ENCODE data around the gene PDE3B.
"Not testable (repeated sequence)": the region's sequence is repeated elsewhere in the genome, so short reads cannot be mapped to it uniquely, and the experiment has no call there.

The PDE3B gene

GRCh38 chr11:14678350-14678749 is 34.7 kb downstream of the PDE3B start:
- DNase-seq = no peak

- DNase-seq = no peak
These were observed 36.1 kb downstream of the PDE3B start for GRCh38 chr11:14679662-14680061.

DNA sequence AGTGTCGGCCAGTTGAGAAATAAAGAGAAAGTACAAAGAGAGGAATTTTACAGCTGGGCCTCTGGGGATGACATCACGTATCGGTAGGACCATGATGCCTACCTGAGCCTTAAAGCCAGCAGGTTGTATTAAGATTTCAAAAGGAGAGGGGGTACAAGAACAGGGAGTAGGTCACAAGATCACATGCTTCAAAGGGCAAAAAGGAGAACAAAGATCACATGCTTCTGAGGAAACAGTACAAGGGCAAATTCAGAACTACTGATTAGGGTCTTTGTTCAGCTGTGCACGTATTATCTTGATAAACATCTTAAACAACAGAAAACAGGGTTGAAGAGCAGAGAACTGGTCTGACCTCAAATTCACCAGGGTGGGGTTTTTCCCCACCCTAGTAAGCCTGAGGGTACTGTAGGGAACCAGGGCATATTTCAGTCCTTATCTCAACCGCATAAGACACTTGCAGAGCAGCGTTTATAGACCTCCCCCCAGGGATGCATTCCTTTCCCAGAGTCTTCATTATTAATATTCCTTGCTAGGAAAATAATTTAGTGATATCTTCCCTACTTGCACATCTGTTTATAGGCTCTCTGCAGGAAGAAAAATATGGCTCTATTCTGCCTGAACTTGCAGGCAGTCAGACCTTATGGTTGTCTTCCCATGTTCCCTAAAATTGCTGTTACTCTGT is 40.8 kb downstream of the PDE3B start:
- not testable (repeated sequence) for DNase-seq

DNA sequence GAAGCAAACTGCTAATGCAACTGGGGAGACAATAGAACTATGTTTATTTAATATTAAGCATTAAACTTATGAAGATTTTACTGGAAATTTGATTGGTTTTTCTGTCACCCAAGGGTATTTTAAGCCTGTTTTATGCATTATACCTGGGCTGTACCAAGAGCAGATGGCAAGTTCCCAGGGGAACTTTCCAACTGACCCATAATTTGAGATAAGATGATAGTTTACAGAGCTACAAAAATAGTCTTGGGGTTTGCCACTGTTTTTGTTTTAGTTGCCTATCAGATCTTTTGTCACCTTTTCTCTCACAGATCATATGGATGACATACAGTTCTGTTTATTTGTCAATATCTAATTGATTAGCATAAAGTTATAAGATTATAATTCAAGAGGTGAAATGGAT is 43.9 kb downstream of the PDE3B start:
- DNase-seq = no peak

GRCh38 chr11:14687943-14688627 is 44.5 kb downstream of the PDE3B start:
- DNase-seq = no peak

DNA sequence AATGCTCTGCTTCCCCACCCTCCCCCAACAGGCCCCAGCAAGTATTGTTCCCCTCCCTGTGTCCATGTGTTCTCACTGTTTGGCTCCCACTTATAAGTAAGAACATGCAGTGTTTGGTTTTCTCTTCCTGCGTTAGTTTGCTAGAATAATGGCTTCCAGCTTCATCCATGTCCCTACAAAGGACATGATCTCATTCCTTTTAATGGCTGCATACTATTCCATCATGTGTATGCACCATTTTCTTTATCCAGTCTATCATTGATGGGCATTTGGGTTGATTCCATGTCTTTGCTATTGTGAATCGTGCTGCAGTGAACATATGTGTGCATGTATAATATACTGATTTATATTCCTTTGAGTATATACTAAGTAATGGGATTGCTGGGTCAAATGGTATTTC is 52.1 kb downstream of the PDE3B start:
- DNase-seq = not testable (repeated sequence)

- DNase-seq = no peak
These were observed 55.2 kb downstream of the PDE3B start for GRCh38 chr11:14698771-14699170.

DNA sequence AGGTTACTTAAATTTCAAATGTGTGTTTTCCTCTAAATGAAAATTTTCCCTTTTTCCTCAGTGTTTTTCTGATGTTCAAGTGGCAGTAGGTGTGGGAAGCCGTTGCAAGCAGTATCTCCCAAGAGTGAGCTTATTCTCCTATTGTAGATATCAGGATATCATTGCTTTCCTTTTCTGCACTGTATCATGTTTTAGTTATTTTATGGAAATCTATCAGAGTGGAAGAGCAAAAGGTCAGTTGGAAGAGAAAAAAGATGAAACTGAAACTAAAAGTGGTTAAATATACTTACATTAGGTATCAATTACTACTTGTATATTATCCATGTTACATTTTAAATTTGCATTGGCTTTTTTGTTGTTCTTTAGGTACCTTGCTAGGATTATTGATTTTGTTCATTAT is 57.0 kb downstream of the PDE3B start:
- peak; percentile 19 for DNase-seq

DNA sequence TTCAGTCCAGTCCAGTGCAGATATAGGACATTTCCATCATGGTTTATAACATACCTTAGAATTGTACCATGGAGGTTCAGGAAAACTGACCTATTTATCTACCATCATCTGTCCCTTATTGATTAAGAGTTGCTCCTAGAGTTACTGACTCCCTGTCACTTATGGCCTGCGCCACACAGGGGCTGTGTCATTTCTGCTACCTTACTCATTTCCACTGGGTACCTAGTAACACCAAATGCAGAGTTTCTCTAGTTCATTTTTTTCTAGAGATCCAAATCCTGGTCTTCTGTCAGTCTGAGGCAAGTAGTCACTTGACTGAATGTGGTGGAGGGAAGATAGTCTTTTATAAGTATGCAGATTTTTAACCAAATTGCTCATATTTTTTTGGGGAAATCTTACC is 59.2 kb downstream of the PDE3B start:
- no peak for DNase-seq

DNA sequence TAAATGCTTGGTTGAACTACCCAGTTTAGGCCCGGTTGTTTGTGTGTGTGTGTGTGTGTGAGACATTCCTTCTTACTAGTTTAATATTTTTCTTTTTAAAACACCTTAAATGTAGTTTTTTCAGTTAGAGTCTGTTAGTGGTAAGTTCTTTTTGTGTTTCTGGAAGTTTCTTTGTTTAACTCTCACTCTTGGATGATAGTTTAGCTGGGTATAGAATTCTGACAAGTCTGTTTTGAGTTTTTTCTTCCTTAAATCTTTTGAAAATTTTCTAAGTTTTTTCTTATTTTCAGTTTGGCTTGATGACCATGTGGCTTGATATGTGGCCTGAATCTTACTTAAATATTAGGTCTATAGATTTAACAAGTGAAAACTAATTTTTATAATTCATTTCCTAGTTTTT is 60.1 kb downstream of the PDE3B start:
- DNase-seq = no peak

GRCh38 chr11:14705067-14705466 is 61.5 kb downstream of the PDE3B start:
- no peak for DNase-seq

- peak; percentile 59 for DNase-seq
These were observed 70.1 kb downstream of the PDE3B start for GRCh38 chr11:14713496-14714244.

GRCh38 chr11:14715669-14716068 is 72.1 kb downstream of the PDE3B start:
- DNase-seq = not testable (repeated sequence)

DNA sequence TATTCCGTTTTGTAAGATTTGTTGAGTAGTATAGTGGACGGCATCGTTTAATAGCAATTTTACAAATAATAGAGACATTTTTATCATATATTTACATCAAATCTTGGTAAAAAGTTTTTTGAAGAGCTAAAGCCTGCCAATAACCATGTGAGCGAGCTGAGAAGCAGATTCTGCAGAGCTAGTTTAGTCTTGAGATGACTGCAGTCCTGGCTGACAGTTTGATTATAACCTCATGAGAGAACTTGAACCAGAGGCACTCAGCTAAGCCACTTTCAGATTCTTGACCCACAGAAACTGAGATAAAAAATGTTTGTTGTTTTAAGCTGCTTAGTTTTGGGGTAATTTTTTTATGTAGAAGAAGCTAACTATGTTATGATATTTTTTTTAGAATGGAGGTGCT is 78.9 kb downstream of the PDE3B start:
- DNase-seq = no peak

- DNase-seq = no peak
These were observed 81.5 kb downstream of the PDE3B start for GRCh38 chr11:14725150-14725549.

DNA sequence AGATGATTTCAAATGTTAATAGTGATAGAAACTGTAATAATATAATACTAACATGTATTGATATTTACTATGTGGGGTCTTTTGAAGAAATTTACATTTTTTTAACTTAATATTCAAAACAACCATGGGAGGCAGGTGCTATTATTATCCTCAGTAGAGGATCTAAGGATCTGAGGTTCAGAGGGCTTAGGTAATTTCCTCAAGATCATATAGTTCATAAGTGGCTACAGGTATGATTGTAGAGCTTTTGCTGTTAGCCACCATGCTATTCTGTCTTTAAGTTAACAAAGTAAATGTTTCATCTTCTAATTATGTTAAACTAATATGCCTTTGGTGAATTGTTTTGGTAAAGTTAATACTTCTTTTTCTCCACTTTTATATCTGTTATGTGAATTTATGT is 83.6 kb downstream of the PDE3B start:
- no peak for DNase-seq

DNA sequence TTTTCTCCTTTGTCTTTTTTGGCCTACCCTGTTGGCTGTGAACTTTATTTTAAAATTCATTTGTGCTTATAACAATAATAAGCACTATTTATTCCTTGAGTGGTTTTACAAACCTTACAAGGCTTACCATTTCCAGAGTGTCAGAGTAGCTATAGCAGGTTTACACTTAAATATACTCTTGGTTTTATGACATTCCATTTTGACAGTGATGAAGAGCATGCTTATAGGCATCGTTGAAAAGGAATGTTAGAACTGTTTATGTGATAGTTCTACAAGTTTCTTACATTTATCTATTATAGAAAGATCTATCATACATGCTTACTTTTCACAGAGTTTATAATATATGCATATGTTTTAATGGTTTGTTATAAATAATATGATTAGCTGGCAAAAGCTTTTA is 84.1 kb downstream of the PDE3B start:
- DNase-seq = no peak

- DNase-seq = not testable (repeated sequence)
These were observed 96.9 kb downstream of the PDE3B start for GRCh38 chr11:14740539-14740938.

- DNase-seq = no peak
These were observed 97.6 kb downstream of the PDE3B start for GRCh38 chr11:14741195-14741594.

DNA sequence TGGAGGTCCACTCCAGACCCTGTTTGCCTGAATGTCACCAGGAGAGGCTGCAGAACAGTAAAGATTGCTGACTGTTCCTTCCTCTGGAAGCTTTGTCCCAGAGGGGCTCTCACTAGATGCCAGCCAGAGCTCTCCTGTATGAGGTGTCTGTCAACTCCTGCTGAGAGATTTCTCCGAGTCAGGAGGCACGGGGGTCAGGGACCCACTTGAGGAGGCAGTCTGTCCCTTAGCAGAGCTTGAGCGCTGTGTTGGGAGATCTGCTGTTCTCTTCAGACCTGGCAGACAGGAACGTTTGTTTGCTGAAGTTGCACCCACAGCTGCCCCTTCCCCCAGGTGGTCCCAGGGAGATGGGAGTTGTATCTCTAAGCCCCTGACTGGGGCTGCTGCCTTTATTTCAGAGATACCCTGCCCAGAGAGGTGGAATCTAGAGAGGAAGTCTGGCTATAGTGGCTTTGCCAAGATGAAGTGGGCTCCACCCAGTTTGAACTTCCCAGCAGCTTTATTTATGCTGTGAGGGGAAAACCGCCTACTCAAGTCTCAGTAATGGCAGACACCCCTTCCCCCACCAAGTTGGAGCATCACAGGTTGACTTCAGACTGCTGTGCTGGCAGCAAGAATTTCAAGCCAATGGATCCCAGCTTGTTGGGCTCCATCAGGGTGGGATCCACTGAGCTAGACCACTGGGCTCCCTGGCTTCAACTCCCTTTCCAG is 99.4 kb downstream of the PDE3B start:
- DNase-seq = no peak

DNA sequence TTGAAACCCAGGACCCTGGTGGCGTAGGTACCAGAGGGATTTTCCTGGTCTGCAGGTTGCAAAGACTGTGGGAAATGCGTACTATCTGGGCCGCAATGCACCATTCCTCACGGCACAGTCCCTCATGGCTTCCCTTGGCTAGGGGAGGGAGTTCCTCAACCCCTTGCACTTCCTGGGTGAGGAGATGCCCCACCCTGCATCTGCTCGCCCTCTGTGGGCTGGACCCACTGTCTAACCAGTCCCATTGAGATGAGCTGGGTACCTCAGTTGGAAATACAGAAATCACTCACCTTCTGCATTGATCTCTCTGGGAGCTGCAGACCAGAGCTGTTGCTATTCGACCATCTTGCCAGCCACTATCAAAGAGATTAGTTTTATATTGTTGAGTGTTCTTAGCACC is 100.1 kb downstream of the PDE3B start:
- not testable (repeated sequence) for DNase-seq

- DNase-seq = no peak
These were observed 103.3 kb downstream of the PDE3B start for GRCh38 chr11:14746857-14747395.

- DNase-seq = no peak
These were observed 104.5 kb downstream of the PDE3B start for GRCh38 chr11:14748090-14748489.

Measured in suppressor macrophage treated with lipopolysaccharide for 4 hours (primary cell).